ENCODE data around the gene AQP4. TPM values are rescaled to one million over a fixed set of nuclear protein-coding genes. Genes with fewer than 3 reads are reported as not detected.

Gene AQP4
- total and polyA plus RNA-seq, 10 of the 15 experiments (the other 5 are each of a cell fraction or from before 2014, with no cell fraction given) = 0.10 to 0.18 TPM; not detected in 8

DNA sequence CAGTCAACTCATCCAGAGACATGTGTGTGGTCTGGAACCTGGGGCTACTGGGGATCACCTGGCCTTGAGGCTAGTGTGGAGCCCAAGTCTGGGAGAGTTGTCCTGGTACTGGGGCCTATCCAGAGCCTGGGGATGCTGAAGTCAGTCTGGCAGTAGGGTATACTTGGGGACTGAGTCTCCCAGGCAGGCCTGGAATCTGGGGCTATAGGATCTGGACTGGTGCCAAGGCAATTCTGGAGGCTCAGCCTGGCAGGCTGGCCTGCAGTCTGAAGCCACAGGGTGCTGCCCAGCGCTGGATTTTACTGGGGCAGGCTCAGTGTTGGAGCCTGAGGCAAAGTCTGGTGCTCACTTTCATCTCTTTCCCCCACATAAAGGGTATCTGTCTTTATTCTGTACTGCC is 46.5 kb downstream of the AQP4 start:
- no peak overlapping the region for H3K4me3 ChIP-seq
- intact Hi-C loops (cut with micrococcal nuclease; ENCODE audit: unreplicated experiment) = no loop called here
- POLR2A ChIA-PET = no interaction called here
- DNase-seq (ENCODE audit: low read depth, low spot score) = no peak
- H3K9me3 ChIP-seq (replicated peaks; ENCODE audit: control insufficient read depth, insufficient read depth, low read length) = peaks cover 3% of the 10 kb centered on the region; the same call in 1 of the 3 replicates
- no peak for ATAC-seq
- RAD21 ChIA-PET (ENCODE audit: unreplicated experiment) = no interaction called here
- no peak overlapping the region for H3K9ac ChIP-seq (ENCODE audit: control insufficient read depth, insufficient read depth, low read length)
- 0% methylated on average over 1 of the region's 1 CpG for WGBS (ENCODE audit: insufficient coverage, insufficient replicate concordance, low lambda C conversion rate, missing lambda C conversion rate)
- in situ Hi-C loops (cut with MboI) = no loop called here
- no peak overlapping the region for H3K27ac ChIP-seq (ENCODE audit: control insufficient read depth, insufficient read depth)
- no peak overlapping the region for H3K4me2 ChIP-seq (ENCODE audit: control insufficient read depth, insufficient read depth)
- SMC1A ChIA-PET (ENCODE audit: uncharacterized antibody, unreplicated experiment) = no interaction called here
- H3K36me3 ChIP-seq (ENCODE audit: control insufficient read depth in 2 of 2, insufficient read depth in 2 of 2, low read length in 1 of 2) = no peaks in the 10 kb centered on the region
- H3K4me1 ChIP-seq (ENCODE audit: control insufficient read depth, insufficient read depth, low read length) = no peaks in the 10 kb centered on the region
- CTCF ChIA-PET = no interaction called here
- no peaks in the 10 kb centered on the region for H3K79me2 ChIP-seq (ENCODE audit: control insufficient read depth, insufficient read depth, low read length)
- TF ChIP-seq ZNF24 (IDR thresholded peaks at IDR 0.05) (no peak), NRF1 (conservative IDR thresholded peaks at IDR 0.05; ENCODE audit: low read depth, low read length) (no peak), POU2F2 (IDR thresholded peaks at IDR 0.05; ENCODE audit: borderline replicate concordance, low read depth, low read length) (no peak)
- H4K20me1 ChIP-seq (ENCODE audit: control insufficient read depth, insufficient read depth) = no peaks in the 10 kb centered on the region
- no peak overlapping the region for H2AFZ ChIP-seq (ENCODE audit: control insufficient read depth, low read depth, low read length)
- H3K27me3 ChIP-seq (replicated peaks in 1 of 2; ENCODE audit: control insufficient read depth in 2 of 2, insufficient read depth in 2 of 2, low read length in 1 of 2) = no peaks in the 10 kb centered on the region
- no peak for FAIRE-seq
- BruUV-seq (replicated peaks) = no TSS peak

DNA sequence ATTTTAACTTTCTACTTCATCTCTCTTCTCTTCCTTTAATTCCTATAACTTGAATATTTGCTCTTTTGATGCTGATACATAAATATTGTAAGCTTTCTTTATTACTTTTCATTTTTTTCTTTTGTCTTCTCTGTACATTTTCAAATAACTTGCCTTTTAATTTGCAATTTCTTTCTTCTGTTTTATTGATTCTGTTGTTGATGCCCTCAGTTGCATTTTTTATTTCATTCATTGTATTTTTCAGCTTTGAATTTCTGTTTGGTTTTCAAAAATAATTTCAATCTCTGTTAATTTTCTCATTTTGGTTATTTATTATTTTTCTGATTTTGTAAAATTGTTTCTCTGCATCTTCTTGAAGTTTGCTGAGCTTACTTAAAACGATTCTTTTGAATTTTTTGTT is 47.0 kb downstream of the AQP4 start:
- Histone ChIP-seq H3K9ac (ENCODE audit: control insufficient read depth, insufficient read depth, low read length) (no peak overlapping the region), H3K9me3 (replicated peaks; ENCODE audit: control insufficient read depth, insufficient read depth, low read length) (peaks cover 3% of the 10 kb centered on the region; the same call in 1 of the 3 replicates), H3K79me2 (ENCODE audit: control insufficient read depth, insufficient read depth, low read length) (no peaks in the 10 kb centered on the region), H3K36me3 (ENCODE audit: control insufficient read depth in 2 of 2, insufficient read depth in 2 of 2, low read length in 1 of 2) (no peaks in the 10 kb centered on the region), H3K27me3 (replicated peaks in 1 of 2; ENCODE audit: control insufficient read depth in 2 of 2, insufficient read depth in 2 of 2, low read length in 1 of 2) (no peaks in the 10 kb centered on the region), H3K4me1 (ENCODE audit: control insufficient read depth, insufficient read depth, low read length) (no peaks in the 10 kb centered on the region), H3K4me2 (ENCODE audit: control insufficient read depth, insufficient read depth) (no peak overlapping the region), H3K4me3 (no peak overlapping the region), H2AFZ (ENCODE audit: control insufficient read depth, low read depth, low read length) (no peak overlapping the region), H4K20me1 (ENCODE audit: control insufficient read depth, insufficient read depth) (no peaks in the 10 kb centered on the region), H3K27ac (ENCODE audit: control insufficient read depth, insufficient read depth) (no peak overlapping the region)
- in situ Hi-C loops (cut with MboI) (no loop called here), intact Hi-C loops (cut with micrococcal nuclease; ENCODE audit: unreplicated experiment) (no loop called here)
- WGBS (ENCODE audit: insufficient coverage, insufficient replicate concordance, low lambda C conversion rate, missing lambda C conversion rate) = 0% methylated on average over 1 of the region's 1 CpG
- no peak for ATAC-seq
- ChIA-PET CTCF (no interaction called here), SMC1A (ENCODE audit: uncharacterized antibody, unreplicated experiment) (interaction anchor here (1.1 kb wide), 1 partner anchor 187 kb away, joined by 3 read pairs; no protein-coding TSS in a partner anchor), POLR2A (no interaction called here), RAD21 (ENCODE audit: unreplicated experiment) (no interaction called here)
- BruUV-seq (replicated peaks) = no TSS peak
- no peak for DNase-seq (ENCODE audit: low read depth, low spot score)
- FAIRE-seq = no peak
- no peak for TF ChIP-seq TCF12 (IDR thresholded peaks at IDR 0.05; ENCODE audit: low read depth, low read length)
- no peak for TF ChIP-seq CBX5 (IDR thresholded peaks at IDR 0.05; ENCODE audit: low read depth)
- no peak for TF ChIP-seq ETV6 (conservative IDR thresholded peaks at IDR 0.05 in 1 of 2, IDR thresholded peaks at IDR 0.05 in 1 of 2; ENCODE audit: borderline replicate concordance in 1 of 2, low read depth in 1 of 2)
- TF ChIP-seq MYB (IDR thresholded peaks at IDR 0.05; ENCODE audit: borderline replicate concordance, low read depth, low read length) = no peak
- TF ChIP-seq, protein P1, sequence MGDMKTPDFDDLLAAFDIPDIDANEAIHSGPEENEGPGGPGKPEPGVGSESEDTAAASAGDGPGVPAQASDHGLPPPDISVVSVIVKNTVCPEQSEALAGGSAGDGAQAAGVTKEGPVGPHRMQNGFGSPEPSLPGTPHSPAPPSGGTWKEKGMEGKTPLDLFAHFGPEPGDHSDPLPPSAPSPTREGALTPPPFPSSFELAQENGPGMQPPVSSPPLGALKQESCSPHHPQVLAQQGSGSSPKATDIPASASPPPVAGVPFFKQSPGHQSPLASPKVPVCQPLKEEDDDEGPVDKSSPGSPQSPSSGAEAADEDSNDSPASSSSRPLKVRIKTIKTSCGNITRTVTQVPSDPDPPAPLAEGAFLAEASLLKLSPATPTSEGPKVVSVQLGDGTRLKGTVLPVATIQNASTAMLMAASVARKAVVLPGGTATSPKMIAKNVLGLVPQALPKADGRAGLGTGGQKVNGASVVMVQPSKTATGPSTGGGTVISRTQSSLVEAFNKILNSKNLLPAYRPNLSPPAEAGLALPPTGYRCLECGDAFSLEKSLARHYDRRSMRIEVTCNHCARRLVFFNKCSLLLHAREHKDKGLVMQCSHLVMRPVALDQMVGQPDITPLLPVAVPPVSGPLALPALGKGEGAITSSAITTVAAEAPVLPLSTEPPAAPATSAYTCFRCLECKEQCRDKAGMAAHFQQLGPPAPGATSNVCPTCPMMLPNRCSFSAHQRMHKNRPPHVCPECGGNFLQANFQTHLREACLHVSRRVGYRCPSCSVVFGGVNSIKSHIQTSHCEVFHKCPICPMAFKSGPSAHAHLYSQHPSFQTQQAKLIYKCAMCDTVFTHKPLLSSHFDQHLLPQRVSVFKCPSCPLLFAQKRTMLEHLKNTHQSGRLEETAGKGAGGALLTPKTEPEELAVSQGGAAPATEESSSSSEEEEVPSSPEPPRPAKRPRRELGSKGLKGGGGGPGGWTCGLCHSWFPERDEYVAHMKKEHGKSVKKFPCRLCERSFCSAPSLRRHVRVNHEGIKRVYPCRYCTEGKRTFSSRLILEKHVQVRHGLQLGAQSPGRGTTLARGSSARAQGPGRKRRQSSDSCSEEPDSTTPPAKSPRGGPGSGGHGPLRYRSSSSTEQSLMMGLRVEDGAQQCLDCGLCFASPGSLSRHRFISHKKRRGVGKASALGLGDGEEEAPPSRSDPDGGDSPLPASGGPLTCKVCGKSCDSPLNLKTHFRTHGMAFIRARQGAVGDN (IDR thresholded peaks at IDR 0.05) = no peak
- TF ChIP-seq RCOR1 (conservative IDR thresholded peaks at IDR 0.05; ENCODE audit: low read depth, low read length) = no peak
- no peak for TF ChIP-seq HDGF (IDR thresholded peaks at IDR 0.05)
- no peak for TF ChIP-seq ZZZ3 (IDR thresholded peaks at IDR 0.05; ENCODE audit: control insufficient read depth, insufficient read length, low read depth)
- TF ChIP-seq, protein P2, sequence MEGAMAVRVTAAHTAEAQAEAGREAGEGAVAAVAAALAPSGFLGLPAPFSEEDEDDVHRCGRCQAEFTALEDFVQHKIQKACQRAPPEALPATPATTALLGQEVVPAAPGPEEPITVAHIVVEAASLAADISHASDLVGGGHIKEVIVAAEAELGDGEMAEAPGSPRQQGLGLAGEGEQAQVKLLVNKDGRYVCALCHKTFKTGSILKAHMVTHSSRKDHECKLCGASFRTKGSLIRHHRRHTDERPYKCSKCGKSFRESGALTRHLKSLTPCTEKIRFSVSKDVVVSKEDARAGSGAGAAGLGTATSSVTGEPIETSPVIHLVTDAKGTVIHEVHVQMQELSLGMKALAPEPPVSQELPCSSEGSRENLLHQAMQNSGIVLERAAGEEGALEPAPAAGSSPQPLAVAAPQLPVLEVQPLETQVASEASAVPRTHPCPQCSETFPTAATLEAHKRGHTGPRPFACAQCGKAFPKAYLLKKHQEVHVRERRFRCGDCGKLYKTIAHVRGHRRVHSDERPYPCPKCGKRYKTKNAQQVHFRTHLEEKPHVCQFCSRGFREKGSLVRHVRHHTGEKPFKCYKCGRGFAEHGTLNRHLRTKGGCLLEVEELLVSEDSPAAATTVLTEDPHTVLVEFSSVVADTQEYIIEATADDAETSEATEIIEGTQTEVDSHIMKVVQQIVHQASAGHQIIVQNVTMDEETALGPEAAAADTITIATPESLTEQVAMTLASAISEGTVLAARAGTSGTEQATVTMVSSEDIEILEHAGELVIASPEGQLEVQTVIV (IDR thresholded peaks at IDR 0.05; ENCODE audit: borderline replicate concordance, partially characterized antibody) = no peak

Measured in GM12878 (cell line).